SH-SY5Y (cell line): ENCODE data around the gene TSPO.

Source experiments
- GATA2 ChIP-seq: IDR thresholded peaks from 2 replicates; pipeline ENCODE4 v1.6.1; 2011; ENCODE audit warnings: mild to moderate bottlenecking, low read depth, low read length
- GATA3 ChIP-seq: IDR thresholded peaks from 2 replicates; pipeline ENCODE4 v1.6.1; 2011; ENCODE audit warnings: low read depth, mild to moderate bottlenecking, low read length, moderate library complexity

GRCh38 chr22:43177479-43177878, 26.1 kb downstream of the TSPO start:
- no peak for TF ChIP-seq GATA2
- no peak for TF ChIP-seq GATA3
